Measurements from ENCODE around the gene RCAN2.

DNA sequence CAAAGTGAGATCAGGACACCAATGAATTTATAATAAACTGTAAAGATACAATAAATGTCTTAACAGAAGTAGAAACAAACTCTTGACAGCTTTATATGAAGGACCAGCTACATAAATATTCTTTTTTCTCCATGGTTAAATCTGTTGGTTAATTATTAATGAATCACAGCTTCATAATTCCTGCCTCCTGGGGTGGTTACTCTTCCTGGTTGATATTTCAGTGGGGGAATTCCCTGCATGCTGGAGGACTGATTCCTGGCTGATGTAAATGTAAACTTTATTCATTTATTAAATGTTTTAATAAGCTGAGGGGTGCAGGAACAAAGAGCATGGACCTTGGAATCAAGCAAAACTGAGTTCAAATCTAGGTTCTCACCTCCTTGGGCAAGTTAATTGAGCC lies 16.2 kb upstream of the RCAN2 start:
- TF ChIP-seq, protein P1, sequence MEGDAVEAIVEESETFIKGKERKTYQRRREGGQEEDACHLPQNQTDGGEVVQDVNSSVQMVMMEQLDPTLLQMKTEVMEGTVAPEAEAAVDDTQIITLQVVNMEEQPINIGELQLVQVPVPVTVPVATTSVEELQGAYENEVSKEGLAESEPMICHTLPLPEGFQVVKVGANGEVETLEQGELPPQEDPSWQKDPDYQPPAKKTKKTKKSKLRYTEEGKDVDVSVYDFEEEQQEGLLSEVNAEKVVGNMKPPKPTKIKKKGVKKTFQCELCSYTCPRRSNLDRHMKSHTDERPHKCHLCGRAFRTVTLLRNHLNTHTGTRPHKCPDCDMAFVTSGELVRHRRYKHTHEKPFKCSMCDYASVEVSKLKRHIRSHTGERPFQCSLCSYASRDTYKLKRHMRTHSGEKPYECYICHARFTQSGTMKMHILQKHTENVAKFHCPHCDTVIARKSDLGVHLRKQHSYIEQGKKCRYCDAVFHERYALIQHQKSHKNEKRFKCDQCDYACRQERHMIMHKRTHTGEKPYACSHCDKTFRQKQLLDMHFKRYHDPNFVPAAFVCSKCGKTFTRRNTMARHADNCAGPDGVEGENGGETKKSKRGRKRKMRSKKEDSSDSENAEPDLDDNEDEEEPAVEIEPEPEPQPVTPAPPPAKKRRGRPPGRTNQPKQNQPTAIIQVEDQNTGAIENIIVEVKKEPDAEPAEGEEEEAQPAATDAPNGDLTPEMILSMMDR (IDR thresholded peaks at IDR 0.05), result no peak
- no peak for TF ChIP-seq POLR2A (IDR thresholded peaks at IDR 0.05)
